Neural cell (in vitro differentiated cells): ENCODE data around the gene UBE3B. TPM values are rescaled to one million over a fixed set of nuclear protein-coding genes. Genes with fewer than 3 reads are reported as not detected.

Source experiments
- H2AFZ ChIP-seq: fragments of 200-600, 300-800 bp; sonication (generic), shearing (Covaris generic); 2 replicates; pipeline ENCODE4 v1.6.0; 2014; ENCODE audit warnings: low read depth, mild to moderate bottlenecking, antibody characterized with exemption, low read length, moderate library complexity
- H3F3A ChIP-seq: fragments of 200-600 bp; shearing (Covaris generic); 2 replicates; pipeline ENCODE4 v1.6.1; 2016; ENCODE audit warnings: mild to moderate bottlenecking, moderate library complexity, mixed read lengths, antibody characterized with exemption, low read length; ENCODE audit not compliant: insufficient read depth, poor library complexity, severe bottlenecking
- H3K27ac ChIP-seq: fragments of 200-600, 300-800 bp; sonication (generic), shearing (Covaris generic); 2 replicates; pipeline ENCODE4 v1.5.1; 2014; ENCODE audit warnings: mild to moderate bottlenecking, low read length, moderate library complexity
- H3K27me3 ChIP-seq: fragments of 300-800, 200-600 bp; sonication (generic), shearing (Covaris generic); 2 replicates; pipeline ENCODE4 v1.6.0; 2014; ENCODE audit warnings: mild to moderate bottlenecking, low read depth, low read length, moderate library complexity; ENCODE audit not compliant: insufficient read depth
- H3K36me3 ChIP-seq: fragments of 300-800, 200-600 bp; sonication (generic), shearing (Covaris generic); 2 replicates; pipeline ENCODE4 v1.5.1; 2014; ENCODE audit warnings: mild to moderate bottlenecking, antibody characterized with exemption, low read length, moderate library complexity; ENCODE audit not compliant: insufficient read depth
- H3K4me2 ChIP-seq: fragments of 300-800, 200-600 bp; sonication (generic), shearing (Covaris generic); 2 replicates; pipeline ENCODE4 v1.6.0; 2014; ENCODE audit warnings: mild to moderate bottlenecking, low read length
- H3K4me3 ChIP-seq: fragments of 300-800, 200-600 bp; sonication (generic), shearing (Covaris generic); 2 replicates; pipeline ENCODE4 v1.5.1; 2014; ENCODE audit warnings: mild to moderate bottlenecking, low read length, moderate library complexity
- H3K79me2 ChIP-seq: fragments of 200-600 bp; shearing (Covaris generic); replicated peaks from 2 replicates; pipeline ENCODE4 v1.6.0; 2014; ENCODE audit warnings: mild to moderate bottlenecking, low read length, moderate library complexity; ENCODE audit not compliant: insufficient read depth
- H3K9ac ChIP-seq: fragments of 300-800, 200-600 bp; sonication (generic), shearing (Covaris generic); 2 replicates; pipeline ENCODE4 v1.6.1; 2016; ENCODE audit warnings: mild to moderate bottlenecking, low read length, mixed read lengths
- H3K9me2 ChIP-seq: fragments of 200-600 bp; shearing (Covaris generic); 2 replicates; pipeline ENCODE4 v1.6.1; 2016; ENCODE audit warnings: mild to moderate bottlenecking, low read length, mixed read lengths; ENCODE audit not compliant: insufficient read depth
- H3K9me3 ChIP-seq: fragments of 200-600, 300-800 bp; sonication (generic), shearing (Covaris generic); 2 replicates; pipeline ENCODE4 v1.6.1; 2016; ENCODE audit warnings: mild to moderate bottlenecking, mixed run types, low read length, moderate library complexity, mixed read lengths
- H4K20me1 ChIP-seq: fragments of 200-600 bp; shearing (Covaris generic); 2 replicates; pipeline ENCODE4 v1.6.1; 2016; ENCODE audit warnings: mild to moderate bottlenecking, mixed run types; ENCODE audit not compliant: insufficient read depth
- CTCF ChIP-seq: fragments of 450-650 bp; IDR thresholded peaks from 2 replicates; pipeline ENCODE4 v1.5.1; 2014; ENCODE audit warnings: antibody characterized with exemption, mild to moderate bottlenecking, moderate library complexity; ENCODE audit not compliant: poor library complexity, severe bottlenecking
- EP300 ChIP-seq: fragments of 450-650 bp; conservative IDR thresholded peaks from 2 replicates; pipeline ENCODE4 v1.6.1; 2014; ENCODE audit warnings: antibody characterized with exemption, mild to moderate bottlenecking, moderate library complexity; ENCODE audit not compliant: poor library complexity, severe bottlenecking
- EZH2 ChIP-seq: fragments of 200-600, 300-800 bp; shearing (Covaris generic), sonication (generic); IDR thresholded peaks from 2 replicates; pipeline ENCODE4 v1.6.1; 2014; ENCODE audit warnings: antibody characterized with exemption, low read length, borderline replicate concordance, mild to moderate bottlenecking; ENCODE audit not compliant: insufficient read depth, poor library complexity, severe bottlenecking
- MXI1 ChIP-seq: fragments of 450-650 bp; conservative IDR thresholded peaks from 2 replicates; pipeline ENCODE4 v1.6.1; 2014; ENCODE audit warnings: antibody characterized with exemption, mild to moderate bottlenecking; ENCODE audit not compliant: poor library complexity, severe bottlenecking
- POLR2AphosphoS5 ChIP-seq: IDR thresholded peaks from 2 replicates; pipeline ENCODE4 v1.6.1; 2012
- RAD21 ChIP-seq: fragments of 450-650 bp; conservative IDR thresholded peaks from 2 replicates; pipeline ENCODE4 v1.6.1; 2014; ENCODE audit warnings: antibody characterized with exemption, mild to moderate bottlenecking, moderate library complexity
- REST ChIP-seq: IDR thresholded peaks from 2 replicates; pipeline ENCODE4 v1.6.1; 2012; ENCODE audit warnings: borderline replicate concordance
- SMC3 ChIP-seq: fragments of 450-650 bp; conservative IDR thresholded peaks from 2 replicates; pipeline ENCODE4 v1.6.1; 2014; ENCODE audit warnings: antibody characterized with exemption, mild to moderate bottlenecking, moderate library complexity; ENCODE audit not compliant: poor library complexity
- TAF1 ChIP-seq: IDR thresholded peaks from 2 replicates; pipeline ENCODE4 v1.6.1; 2012; ENCODE audit warnings: low read depth
- polyA plus RNA-seq: library from polyadenylated mRNA; depleted of rRNA; stranded (reverse); fragments of >200 nt; gene quantifications from 2 replicates; pipeline ENCODE4 v1.2.3, GENCODE V29; 2014

The UBE3B gene
- polyA plus RNA-seq, 1 donor from 2014 or later = 21.7 TPM

GRCh38 chr12:109523504-109523903, 46.1 kb downstream of the UBE3B start:
- H3K27ac ChIP-seq = no peak overlapping the region
- no peaks in the 10 kb centered on the region for H3K9me2 ChIP-seq
- no peaks in the 10 kb centered on the region for H3K36me3 ChIP-seq
- no peak overlapping the region for H3K9ac ChIP-seq
- no peaks in the 10 kb centered on the region for H3K27me3 ChIP-seq
- H3K4me2 ChIP-seq = no peak overlapping the region
- no peaks in the 10 kb centered on the region for H3F3A ChIP-seq
- no peaks in the 10 kb centered on the region for H4K20me1 ChIP-seq
- no peak for TF ChIP-seq CTCF
- no peak for TF ChIP-seq POLR2AphosphoS5
- TF ChIP-seq RAD21 = no peak
- no peak for TF ChIP-seq MXI1
- TF ChIP-seq REST = no peak
- TF ChIP-seq TAF1 = no peak
- no peak for TF ChIP-seq EP300
- TF ChIP-seq EZH2 = no peak
- TF ChIP-seq SMC3 = no peak
- no peak overlapping the region for H2AFZ ChIP-seq
- H3K9me3 ChIP-seq = no peaks in the 10 kb centered on the region
- no peaks in the 10 kb centered on the region for H3K79me2 ChIP-seq
- H3K4me3 ChIP-seq = no peak overlapping the region

- H3K36me3 ChIP-seq = no peaks in the 10 kb centered on the region
- no peak for TF ChIP-seq MXI1
- no peak for TF ChIP-seq REST
- no peak for TF ChIP-seq EZH2
- TF ChIP-seq TAF1 = no peak
- no peak for TF ChIP-seq SMC3
- TF ChIP-seq CTCF = no peak
- no peak for TF ChIP-seq POLR2AphosphoS5
- no peak for TF ChIP-seq RAD21
- TF ChIP-seq EP300 = no peak
- no peak overlapping the region for H3K27ac ChIP-seq
- H3K4me2 ChIP-seq = no peak overlapping the region
- no peak overlapping the region for H2AFZ ChIP-seq
- no peaks in the 10 kb centered on the region for H3F3A ChIP-seq
- H3K9me2 ChIP-seq = no peaks in the 10 kb centered on the region
- no peaks in the 10 kb centered on the region for H3K27me3 ChIP-seq
- H4K20me1 ChIP-seq = no peaks in the 10 kb centered on the region
- H3K4me3 ChIP-seq = no peak overlapping the region
- H3K79me2 ChIP-seq = no peaks in the 10 kb centered on the region
- no peak overlapping the region for H3K9ac ChIP-seq
- no peaks in the 10 kb centered on the region for H3K9me3 ChIP-seq
Observed at GRCh38 chr12:109524466-109525278, 47.2 kb downstream of the UBE3B start.
